H9 (cell line): ENCODE results near the gene CLIC3. TPM values are rescaled to one million over a fixed set of nuclear protein-coding genes. Genes with fewer than 3 reads are reported as not detected.

Experiments used
- DNase-seq: peaks from one replicate; pipeline ENCODE4 v3.0.0-alpha.2; 2017
- H2AFZ ChIP-seq: one replicate; pipeline ENCODE4 v1.6.1; 2013; ENCODE audit warnings: mild to moderate bottlenecking, low read length, control low read depth, moderate library complexity
- H2AK5ac ChIP-seq: 2 replicates; pipeline ENCODE4 v1.6.1; 2013; ENCODE audit warnings: low read length, control low read depth, mixed read lengths; ENCODE audit not compliant: insufficient read length
- H2BK120ac ChIP-seq: one replicate; pipeline ENCODE4 v1.6.1; 2013; ENCODE audit warnings: low read depth, mild to moderate bottlenecking, low read length, control low read depth, inconsistent platforms; ENCODE audit not compliant: poor library complexity, severe bottlenecking
- H2BK12ac ChIP-seq: 2 replicates; pipeline ENCODE4 v1.6.1; 2013; ENCODE audit warnings: low read length, control low read depth, mixed read lengths, low read depth; ENCODE audit not compliant: insufficient read length
- H2BK15ac ChIP-seq: 2 replicates; pipeline ENCODE4 v1.6.1; 2013; ENCODE audit warnings: low read depth, low read length, control low read depth
- H2BK20ac ChIP-seq: one replicate; pipeline ENCODE4 v1.6.1; 2013; ENCODE audit warnings: low read depth, mild to moderate bottlenecking, low read length, control low read depth, inconsistent platforms; ENCODE audit not compliant: poor library complexity, severe bottlenecking
- H2BK5ac ChIP-seq: 2 replicates; pipeline ENCODE4 v1.6.1; 2013; ENCODE audit warnings: low read length, control low read depth, mixed read lengths; ENCODE audit not compliant: insufficient read length
- H3K14ac ChIP-seq: 2 replicates; pipeline ENCODE4 v1.6.1; 2013; ENCODE audit warnings: low read length, control low read depth; ENCODE audit not compliant: insufficient read depth
- H3K18ac ChIP-seq: 2 replicates; pipeline ENCODE4 v1.6.1; 2013; ENCODE audit warnings: low read depth, mild to moderate bottlenecking, mixed read lengths, low read length, control low read depth; ENCODE audit not compliant: insufficient read length
- H3K23ac ChIP-seq: 2 replicates; pipeline ENCODE4 v1.6.1; 2013; ENCODE audit warnings: low read length, control low read depth, mixed read lengths, low read depth; ENCODE audit not compliant: insufficient read length
- H3K23me2 ChIP-seq: 2 replicates; pipeline ENCODE4 v1.6.1; 2013; ENCODE audit warnings: low read depth, mild to moderate bottlenecking, mixed read lengths, low read length, control low read depth; ENCODE audit not compliant: insufficient read length, poor library complexity, severe bottlenecking
- H3K27ac ChIP-seq: 2 replicates; pipeline ENCODE4 v1.5.1; 2013; ENCODE audit warnings: low read length, control low read depth, mixed read lengths, low read depth; ENCODE audit not compliant: insufficient read length
- H3K27me3 ChIP-seq: 2 replicates; pipeline ENCODE4 v1.6.1; 2013; ENCODE audit warnings: low read length, control low read depth, inconsistent platforms; ENCODE audit not compliant: insufficient read depth
- H3K4ac ChIP-seq: 2 replicates; pipeline ENCODE4 v1.6.1; 2013; ENCODE audit warnings: low read depth, mild to moderate bottlenecking, control low read depth, inconsistent platforms, low read length, moderate library complexity
- H3K4me1 ChIP-seq: 2 replicates; pipeline ENCODE4 v1.6.1; 2013; ENCODE audit warnings: low read length, control low read depth, inconsistent platforms; ENCODE audit not compliant: insufficient read depth
- H3K4me2 ChIP-seq: 2 replicates; pipeline ENCODE4 v1.6.1; 2013; ENCODE audit warnings: low read length, control low read depth, mixed read lengths; ENCODE audit not compliant: insufficient read length, insufficient read depth
- H3K56ac ChIP-seq: 2 replicates; pipeline ENCODE4 v1.6.1; 2013; ENCODE audit warnings: low read depth, mild to moderate bottlenecking, mixed read lengths, low read length, control low read depth; ENCODE audit not compliant: insufficient read length
- H3K79me1 ChIP-seq: 2 replicates; pipeline ENCODE4 v1.6.1; 2013; ENCODE audit warnings: low read depth, mild to moderate bottlenecking, moderate library complexity, low read length, control low read depth, inconsistent platforms; ENCODE audit not compliant: insufficient read depth, poor library complexity, severe bottlenecking
- H3K79me2 ChIP-seq: 2 replicates; pipeline ENCODE4 v1.6.1; 2013; ENCODE audit warnings: low read length, control low read depth, inconsistent platforms; ENCODE audit not compliant: insufficient read depth
- H3K9ac ChIP-seq: 2 replicates; pipeline ENCODE4 v1.6.1; 2013; ENCODE audit warnings: low read length, control low read depth, mixed read lengths; ENCODE audit not compliant: insufficient read length; ENCODE audit errors: extremely low read depth
- H3K9me3 ChIP-seq: one replicate; pipeline ENCODE4 v1.6.1; 2013; ENCODE audit warnings: low read depth, low read length, inconsistent platforms; ENCODE audit not compliant: control insufficient read depth
- H3T11ph ChIP-seq: one replicate; pipeline ENCODE4 v1.6.1; 2013; ENCODE audit warnings: mild to moderate bottlenecking, low read length, control low read depth, inconsistent platforms
- H4K20me1 ChIP-seq: one replicate; pipeline ENCODE4 v1.6.1; 2013; ENCODE audit not compliant: control insufficient read depth, insufficient read length, insufficient read depth
- H4K5ac ChIP-seq: 2 replicates; pipeline ENCODE4 v1.6.1; 2013; ENCODE audit warnings: low read depth, mild to moderate bottlenecking, mixed read lengths, low read length, control low read depth; ENCODE audit not compliant: insufficient read length
- H4K8ac ChIP-seq: replicated peaks from 2 replicates; pipeline ENCODE4 v1.6.1; 2013; ENCODE audit warnings: low read length, control low read depth, mixed read lengths, low read depth; ENCODE audit not compliant: insufficient read length
- H4K91ac ChIP-seq: 2 replicates; pipeline ENCODE4 v1.6.1; 2013; ENCODE audit warnings: low read depth, mild to moderate bottlenecking, moderate library complexity, mixed read lengths, low read length, control low read depth; ENCODE audit not compliant: insufficient read length
- H3K27ac Mint-ChIP-seq, 3 experiments: 2 replicates in 2 of 3; 3 replicates in 1 of 3; pipeline ENCODE4 v1.8.0; 2020 to 2021; ENCODE audit warnings: mixed read lengths in 3 of 3, mild to moderate bottlenecking in 1 of 3, moderate library complexity in 1 of 3
- H3K27me3 Mint-ChIP-seq: 2 replicates; pipeline ENCODE4 v1.8.0; 2021; ENCODE audit warnings: low read depth, mild to moderate bottlenecking, moderate library complexity, mixed read lengths
- H3K36me3 Mint-ChIP-seq, 3 experiments: 2 replicates in 2 of 3; 3 replicates in 1 of 3; pipeline ENCODE4 v1.8.0; 2020 to 2021; ENCODE audit warnings: low read depth in 3 of 3, mixed read lengths in 3 of 3; ENCODE audit not compliant: insufficient read depth in 1 of 3
- H3K4me1 Mint-ChIP-seq, 2 experiments: 2 replicates each; pipeline ENCODE4 v1.8.0; 2020; ENCODE audit warnings: mixed read lengths in 2 of 2
- H3K4me3 Mint-ChIP-seq, 2 experiments: 2 replicates in 1 of 2; 3 replicates in 1 of 2; pipeline ENCODE4 v1.8.0; 2020 to 2021; ENCODE audit warnings: mild to moderate bottlenecking in 2 of 2, mixed read lengths in 2 of 2, moderate library complexity in 1 of 2
- H3K9me3 Mint-ChIP-seq, 2 experiments: 2 replicates in 1 of 2; 3 replicates in 1 of 2; pipeline ENCODE4 v1.8.0; 2020; ENCODE audit warnings: mild to moderate bottlenecking in 2 of 2, mixed read lengths in 2 of 2, moderate library complexity in 1 of 2
- WGBS: extraction: QIAGEN DNeasy Blood & Tissue Kit; methylation state at CpG from one replicate; pipeline ENCODE4 v1.1.7; 2013; ENCODE audit warnings: missing lambda C conversion rate, low lambda C conversion rate, mixed read lengths; ENCODE audit not compliant: insufficient read length; ENCODE audit errors: extremely low coverage; 5-methylcytosine and 5-hydroxymethylcytosine counted together
- total RNA-seq: library from RNA; stranded (reverse); gene quantifications from 2 replicates; pipeline ENCODE4 v1.2.1, GENCODE V29; 2021
- TF ChIP-seq, protein P1 (sequence below): fragments of 200-600 bp; sonication (generic); conservative IDR thresholded peaks from 3 replicates; pipeline ENCODE4 v1.8.0; 2021; ENCODE audit warnings: antibody characterized with exemption, mild to moderate bottlenecking

Gene CLIC3
- total RNA-seq, 1 experiment from 2014 or later: 0.31 TPM

GRCh38 chr9:137000177-137000930 is 4.0 kb upstream of the CLIC3 start:
- H3K56ac ChIP-seq: no peak overlapping the region
- H3K4me2 ChIP-seq: no peak overlapping the region
- Mint-ChIP-seq H3K9me3 (peaks cover 8 to 9% of the 10 kb centered on the region in 2 experiments), H3K4me3 (no peak overlapping the region), H3K36me3 (peaks cover 3 to 6% (median 5%) of the 10 kb centered on the region in 3 experiments; a peak in 5 of 7 replicates), H3K27ac (no peak overlapping the region), H3K4me1 (peaks cover 9 to 12% of the 10 kb centered on the region in 2 experiments), H3K27me3 (peaks cover 15% of the 10 kb centered on the region)
- no peaks in the 10 kb centered on the region for H3K79me2 ChIP-seq
- no peak overlapping the region for H2AFZ ChIP-seq
- H3K4me1 ChIP-seq: no peaks in the 10 kb centered on the region
- H3T11ph ChIP-seq: no peak overlapping the region
- H3K27ac ChIP-seq: no peak overlapping the region
- H2BK5ac ChIP-seq: no peak overlapping the region
- no peaks in the 10 kb centered on the region for H4K20me1 ChIP-seq
- H2AK5ac ChIP-seq: no peak overlapping the region
- H3K23ac ChIP-seq: no peak overlapping the region
- no CpG with 5 or more reads among the region's 10 CpGs for WGBS
- TF ChIP-seq, protein P1, sequence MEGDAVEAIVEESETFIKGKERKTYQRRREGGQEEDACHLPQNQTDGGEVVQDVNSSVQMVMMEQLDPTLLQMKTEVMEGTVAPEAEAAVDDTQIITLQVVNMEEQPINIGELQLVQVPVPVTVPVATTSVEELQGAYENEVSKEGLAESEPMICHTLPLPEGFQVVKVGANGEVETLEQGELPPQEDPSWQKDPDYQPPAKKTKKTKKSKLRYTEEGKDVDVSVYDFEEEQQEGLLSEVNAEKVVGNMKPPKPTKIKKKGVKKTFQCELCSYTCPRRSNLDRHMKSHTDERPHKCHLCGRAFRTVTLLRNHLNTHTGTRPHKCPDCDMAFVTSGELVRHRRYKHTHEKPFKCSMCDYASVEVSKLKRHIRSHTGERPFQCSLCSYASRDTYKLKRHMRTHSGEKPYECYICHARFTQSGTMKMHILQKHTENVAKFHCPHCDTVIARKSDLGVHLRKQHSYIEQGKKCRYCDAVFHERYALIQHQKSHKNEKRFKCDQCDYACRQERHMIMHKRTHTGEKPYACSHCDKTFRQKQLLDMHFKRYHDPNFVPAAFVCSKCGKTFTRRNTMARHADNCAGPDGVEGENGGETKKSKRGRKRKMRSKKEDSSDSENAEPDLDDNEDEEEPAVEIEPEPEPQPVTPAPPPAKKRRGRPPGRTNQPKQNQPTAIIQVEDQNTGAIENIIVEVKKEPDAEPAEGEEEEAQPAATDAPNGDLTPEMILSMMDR: no peak
- no peak overlapping the region for H3K14ac ChIP-seq
- H3K79me1 ChIP-seq: no peaks in the 10 kb centered on the region
- no peaks in the 10 kb centered on the region for H3K23me2 ChIP-seq
- no peak overlapping the region for H2BK20ac ChIP-seq
- no peak overlapping the region for H3K4ac ChIP-seq
- no peak overlapping the region for H4K8ac ChIP-seq
- no peak overlapping the region for H4K5ac ChIP-seq
- H3K27me3 ChIP-seq: no peaks in the 10 kb centered on the region
- H2BK120ac ChIP-seq: no peak overlapping the region
- no peaks in the 10 kb centered on the region for H3K9me3 ChIP-seq
- DNase-seq: no peak
- H2BK12ac ChIP-seq: no peak overlapping the region
- no peak overlapping the region for H4K91ac ChIP-seq
- H3K9ac ChIP-seq: no peak overlapping the region
- H3K18ac ChIP-seq: no peak overlapping the region
- H2BK15ac ChIP-seq: no peak overlapping the region
